ENCODE results near the gene VSTM2B. TPM values are rescaled to one million over a fixed set of nuclear protein-coding genes. Genes with fewer than 3 reads are reported as not detected.

The VSTM2B gene
- total and polyA plus RNA-seq, 7 donors = 0.41 TPM; not detected in 6

GRCh38 chr19:29505097-29505824 lies 20.5 kb upstream of the VSTM2B start:
- no peak for TF ChIP-seq POLR2A (IDR thresholded peaks at IDR 0.05)
- no peak for TF ChIP-seq CTCF (IDR thresholded peaks at IDR 0.05)
- peak in 1 of 4 donors; percentile 14 for TF ChIP-seq POLR2AphosphoS5 (IDR thresholded peaks at IDR 0.05)
- no peak for TF ChIP-seq EP300 (IDR thresholded peaks at IDR 0.05)
- peak; percentile 65 for DNase-seq
- Histone ChIP-seq H3K27ac (no peak overlapping the region), H3K4me3 (no peak overlapping the region), H3K9me3 (no peaks in the 10 kb centered on the region), H3K4me1 (no peaks in the 10 kb centered on the region), H3K27me3 (peaks cover 0 to 12% (median 7%) of the 10 kb centered on the region in 3 donors), H3K36me3 (no peaks in the 10 kb centered on the region)
- WGBS, 2 donors = 74 to 79% methylated on average over 13 of the region's 13 CpGs
- intact Hi-C loops (cut with DNase I) = no loop called here

GRCh38 chr19:29506619-29506911 lies 19.2 kb upstream of the VSTM2B start:
- 53 to 64% methylated on average over 1 of the region's 1 CpG for WGBS, 2 donors
- no peak for TF ChIP-seq POLR2AphosphoS5 (IDR thresholded peaks at IDR 0.05)
- TF ChIP-seq CTCF (IDR thresholded peaks at IDR 0.05) = no peak
- no peak for TF ChIP-seq EP300 (IDR thresholded peaks at IDR 0.05)
- no peak for TF ChIP-seq POLR2A (IDR thresholded peaks at IDR 0.05)
- Histone ChIP-seq H3K27ac (no peak overlapping the region), H3K27me3 (peaks cover 0 to 22% (median 19%) of the 10 kb centered on the region in 3 donors), H3K4me3 (no peak overlapping the region), H3K36me3 (no peaks in the 10 kb centered on the region), H3K4me1 (no peaks in the 10 kb centered on the region), H3K9me3 (no peaks in the 10 kb centered on the region)
- intact Hi-C loops (cut with DNase I) = no loop called here
- peak; percentile 6 for DNase-seq

DNA sequence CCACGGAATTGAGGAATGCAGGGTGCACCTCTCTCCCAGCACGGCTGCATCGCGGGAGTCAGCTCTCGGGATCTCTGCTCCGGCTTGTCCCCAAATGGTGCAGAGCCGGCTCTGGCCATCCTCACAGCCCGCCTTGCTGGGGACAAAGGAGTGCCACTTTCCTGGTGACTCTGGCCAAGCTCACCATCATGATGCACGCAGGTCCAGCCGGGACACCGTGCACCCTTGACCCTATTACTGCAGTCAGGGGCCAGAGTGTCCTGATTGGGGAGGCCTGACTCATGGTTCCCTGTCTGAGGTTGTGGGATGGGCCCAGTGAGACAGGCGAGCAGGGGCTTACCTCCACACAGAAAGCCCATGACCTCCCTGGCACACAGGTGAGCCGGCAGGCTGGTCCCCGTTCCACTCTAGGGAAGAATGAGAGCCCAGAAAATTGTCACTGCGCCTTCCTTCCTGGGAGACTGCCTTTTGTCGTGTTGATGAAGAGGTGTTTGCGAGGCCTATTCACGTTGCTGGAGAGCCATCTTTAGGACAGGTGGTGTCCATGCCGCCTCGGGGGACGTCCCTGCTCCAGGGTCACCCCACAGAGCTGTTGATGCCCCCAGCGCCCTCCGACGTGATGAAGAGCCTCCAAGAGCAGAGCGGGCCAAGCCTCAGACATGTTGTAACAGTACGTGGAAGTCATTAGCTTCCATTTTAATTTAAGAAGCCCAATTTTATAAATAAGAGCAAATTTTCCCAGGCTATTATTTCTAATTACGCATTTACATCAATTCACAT lies 18.5 kb upstream of the VSTM2B start:
- Histone ChIP-seq H3K36me3 (no peaks in the 10 kb centered on the region), H3K9me3 (no peaks in the 10 kb centered on the region), H3K4me1 (no peaks in the 10 kb centered on the region), H3K27me3 (peaks cover 0 to 22% (median 19%) of the 10 kb centered on the region in 3 donors), H3K4me3 (no peak overlapping the region), H3K27ac (no peak overlapping the region)
- WGBS, 2 donors = 85 to 86% methylated on average over 27 of the region's 27 CpGs
- DNase-seq = peak; percentile 56
- TF ChIP-seq CTCF (IDR thresholded peaks at IDR 0.05) (no peak), POLR2AphosphoS5 (IDR thresholded peaks at IDR 0.05) (no peak), POLR2A (IDR thresholded peaks at IDR 0.05) (no peak), EP300 (IDR thresholded peaks at IDR 0.05) (no peak)
- intact Hi-C loops (cut with DNase I) = no loop called here

DNA sequence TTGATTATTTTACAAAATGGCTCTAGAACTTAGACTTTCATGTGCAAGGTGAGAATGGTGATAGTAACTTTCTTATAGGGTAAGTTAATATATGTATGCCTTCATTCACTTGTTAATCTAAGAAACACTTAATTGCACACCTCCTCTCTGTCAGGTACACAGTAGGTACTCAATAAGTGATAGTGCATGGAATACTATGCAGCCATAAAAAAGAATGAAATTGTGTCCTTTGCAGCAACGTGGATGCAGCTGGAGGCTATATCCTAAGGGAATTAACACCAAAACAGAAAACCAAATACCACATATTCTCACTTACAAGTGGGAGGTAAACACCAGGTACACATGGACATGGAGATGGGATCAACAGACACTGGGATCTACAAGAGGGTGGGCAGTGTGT lies 17.6 kb upstream of the VSTM2B start:
- WGBS, 2 donors = 61 to 76% methylated on average over 1 of the region's 1 CpG
- H3K27ac ChIP-seq = no peak overlapping the region
- intact Hi-C loops (cut with DNase I) = no loop called here
- no peak overlapping the region for H3K4me3 ChIP-seq
- no peak for DNase-seq
- TF ChIP-seq EP300 (IDR thresholded peaks at IDR 0.05) = no peak
- no peak for TF ChIP-seq POLR2AphosphoS5 (IDR thresholded peaks at IDR 0.05)
- TF ChIP-seq POLR2A (IDR thresholded peaks at IDR 0.05) = no peak
- TF ChIP-seq CTCF (IDR thresholded peaks at IDR 0.05) = no peak
- H3K36me3 ChIP-seq = no peaks in the 10 kb centered on the region
- H3K27me3 ChIP-seq = peaks cover 0 to 22% (median 19%) of the 10 kb centered on the region in 3 donors
- no peaks in the 10 kb centered on the region for H3K4me1 ChIP-seq
- H3K9me3 ChIP-seq = no peaks in the 10 kb centered on the region
